Measurements from ENCODE around the gene APRT.

The APRT gene

DNA sequence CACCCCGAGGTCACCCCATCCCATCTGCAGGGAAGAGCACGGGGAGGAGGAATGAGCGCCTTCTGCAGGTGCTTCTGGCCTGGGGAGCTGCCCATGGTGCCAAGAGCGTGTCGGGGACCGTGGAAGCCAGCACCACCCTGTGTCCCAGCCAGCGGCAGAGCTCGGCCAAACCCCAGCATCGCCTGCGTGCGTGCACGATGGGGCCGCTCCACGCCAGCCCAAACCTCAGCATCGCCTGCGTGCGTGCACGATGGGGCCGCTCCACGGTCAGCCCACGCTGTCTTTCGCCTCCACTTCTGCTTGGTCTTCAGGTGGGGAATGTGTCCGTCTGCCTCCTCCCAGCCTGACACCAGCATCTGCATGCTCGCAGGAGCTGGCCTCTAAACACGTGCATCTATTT, 31.1 kb upstream of the APRT start:
- no peak for DNase-seq (ENCODE audit: low read depth)
- no peak overlapping the region for H3K4me3 ChIP-seq (ENCODE audit: control insufficient read depth, low read depth, low read length)
- TF ChIP-seq, protein P1, sequence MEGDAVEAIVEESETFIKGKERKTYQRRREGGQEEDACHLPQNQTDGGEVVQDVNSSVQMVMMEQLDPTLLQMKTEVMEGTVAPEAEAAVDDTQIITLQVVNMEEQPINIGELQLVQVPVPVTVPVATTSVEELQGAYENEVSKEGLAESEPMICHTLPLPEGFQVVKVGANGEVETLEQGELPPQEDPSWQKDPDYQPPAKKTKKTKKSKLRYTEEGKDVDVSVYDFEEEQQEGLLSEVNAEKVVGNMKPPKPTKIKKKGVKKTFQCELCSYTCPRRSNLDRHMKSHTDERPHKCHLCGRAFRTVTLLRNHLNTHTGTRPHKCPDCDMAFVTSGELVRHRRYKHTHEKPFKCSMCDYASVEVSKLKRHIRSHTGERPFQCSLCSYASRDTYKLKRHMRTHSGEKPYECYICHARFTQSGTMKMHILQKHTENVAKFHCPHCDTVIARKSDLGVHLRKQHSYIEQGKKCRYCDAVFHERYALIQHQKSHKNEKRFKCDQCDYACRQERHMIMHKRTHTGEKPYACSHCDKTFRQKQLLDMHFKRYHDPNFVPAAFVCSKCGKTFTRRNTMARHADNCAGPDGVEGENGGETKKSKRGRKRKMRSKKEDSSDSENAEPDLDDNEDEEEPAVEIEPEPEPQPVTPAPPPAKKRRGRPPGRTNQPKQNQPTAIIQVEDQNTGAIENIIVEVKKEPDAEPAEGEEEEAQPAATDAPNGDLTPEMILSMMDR (conservative IDR thresholded peaks at IDR 0.05; ENCODE audit: control insufficient read depth, insufficient read depth, low read depth, low read length), result no peak

DNA sequence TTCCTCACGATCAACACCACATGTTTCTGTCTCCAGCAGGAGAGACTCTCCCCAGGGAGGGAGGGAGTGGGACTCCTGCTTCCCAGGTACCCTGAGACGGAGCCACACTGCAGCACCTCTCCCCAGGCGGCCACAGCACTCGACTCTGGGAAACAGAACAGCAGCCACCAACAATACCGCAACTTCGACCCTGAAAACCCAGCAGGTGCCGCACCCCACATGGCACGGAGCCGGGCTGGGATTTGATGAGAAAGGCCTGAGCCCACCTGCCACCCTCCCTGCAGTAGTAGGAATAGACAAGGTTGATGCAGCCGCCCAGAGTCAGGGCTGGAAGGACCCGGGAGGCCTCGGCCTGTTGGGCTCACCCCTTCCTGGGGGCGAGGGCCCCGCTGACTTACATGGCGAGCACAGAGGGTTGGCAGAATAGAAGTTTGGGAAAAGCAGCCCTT, 30.6 kb upstream of the APRT start:
- H3K4me3 ChIP-seq (ENCODE audit: control insufficient read depth, low read depth, low read length), result no peak overlapping the region
- TF ChIP-seq, protein P1 (conservative IDR thresholded peaks at IDR 0.05; ENCODE audit: control insufficient read depth, insufficient read depth, low read depth, low read length), result no peak
- no peak for DNase-seq (ENCODE audit: low read depth)

DNA sequence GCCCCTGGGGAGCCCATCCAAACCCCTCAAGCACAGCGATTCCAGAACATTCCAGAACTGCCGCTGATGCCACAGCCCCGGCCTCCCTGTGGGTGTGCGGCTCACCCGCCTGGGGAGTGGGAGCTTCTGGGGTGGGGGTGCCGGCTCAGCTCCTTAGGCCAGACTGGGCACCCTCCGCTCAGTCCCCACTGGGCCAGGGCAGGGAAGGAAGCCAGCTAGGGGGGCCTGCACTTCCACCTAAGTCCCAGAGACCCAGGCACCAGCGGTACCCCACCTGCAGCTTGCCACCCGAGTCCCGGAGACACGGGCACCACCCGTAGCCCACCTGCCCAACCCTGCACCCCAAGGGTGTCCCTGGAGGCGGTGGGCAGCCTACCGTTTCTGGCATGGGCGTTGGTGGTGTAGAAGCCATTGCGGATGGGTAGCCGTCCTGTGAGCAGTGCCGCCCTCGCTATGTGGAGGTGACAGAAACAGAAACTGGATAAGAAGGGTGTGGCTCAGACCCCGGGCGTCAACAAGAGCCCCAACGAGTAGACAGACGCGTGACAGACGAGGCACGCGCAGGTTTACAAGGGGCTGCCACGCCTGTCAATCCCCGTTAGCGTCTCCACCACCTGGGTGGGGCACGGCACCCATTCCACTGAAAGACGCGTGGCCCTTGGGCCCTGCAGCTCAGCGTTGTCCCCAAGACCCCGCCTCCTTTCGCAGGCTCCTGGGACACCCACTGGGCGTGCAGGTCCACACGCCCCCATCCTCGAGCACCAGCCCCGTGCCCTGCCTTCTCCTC, 30.0 kb upstream of the APRT start:
- no peak overlapping the region for H3K4me3 ChIP-seq (ENCODE audit: control insufficient read depth, low read depth, low read length)
- TF ChIP-seq, protein P1 (conservative IDR thresholded peaks at IDR 0.05; ENCODE audit: control insufficient read depth, insufficient read depth, low read depth, low read length), result no peak
- DNase-seq (ENCODE audit: low read depth), result no peak

DNA sequence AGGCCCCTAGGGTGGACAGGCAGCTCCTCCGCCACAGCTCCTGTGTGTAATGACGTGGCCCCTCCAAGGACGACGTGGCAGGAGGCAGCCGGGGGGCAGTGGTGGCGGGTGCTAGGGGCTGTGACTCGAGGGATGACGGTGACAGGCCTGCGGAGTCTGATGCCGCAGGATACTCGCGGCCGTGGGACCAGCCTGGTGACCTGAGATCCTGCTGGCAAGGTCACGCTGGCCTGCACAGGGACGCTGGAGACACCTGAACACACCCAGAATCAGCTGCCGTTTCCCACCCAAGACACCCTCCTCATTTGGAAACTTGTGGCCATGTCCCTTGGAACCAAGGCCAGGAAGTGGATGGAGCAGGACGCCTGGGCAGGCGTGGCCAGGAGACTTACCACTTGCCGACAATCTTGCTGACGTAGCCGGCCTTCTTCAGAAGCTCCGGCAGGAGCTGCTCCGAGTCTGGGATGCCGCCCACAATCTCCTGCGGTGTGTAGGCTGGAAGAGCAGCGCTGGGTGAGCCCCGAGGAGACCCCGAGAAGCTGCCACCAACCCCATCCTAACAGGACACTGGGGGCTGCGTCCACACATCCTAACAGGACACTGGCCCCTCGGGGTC, 29.0 kb upstream of the APRT start:
- TF ChIP-seq, protein P1 (conservative IDR thresholded peaks at IDR 0.05; ENCODE audit: control insufficient read depth, insufficient read depth, low read depth, low read length), result no peak
- H3K4me3 ChIP-seq (ENCODE audit: control insufficient read depth, low read depth, low read length), result no peak overlapping the region
- no peak for DNase-seq (ENCODE audit: low read depth)

DNA sequence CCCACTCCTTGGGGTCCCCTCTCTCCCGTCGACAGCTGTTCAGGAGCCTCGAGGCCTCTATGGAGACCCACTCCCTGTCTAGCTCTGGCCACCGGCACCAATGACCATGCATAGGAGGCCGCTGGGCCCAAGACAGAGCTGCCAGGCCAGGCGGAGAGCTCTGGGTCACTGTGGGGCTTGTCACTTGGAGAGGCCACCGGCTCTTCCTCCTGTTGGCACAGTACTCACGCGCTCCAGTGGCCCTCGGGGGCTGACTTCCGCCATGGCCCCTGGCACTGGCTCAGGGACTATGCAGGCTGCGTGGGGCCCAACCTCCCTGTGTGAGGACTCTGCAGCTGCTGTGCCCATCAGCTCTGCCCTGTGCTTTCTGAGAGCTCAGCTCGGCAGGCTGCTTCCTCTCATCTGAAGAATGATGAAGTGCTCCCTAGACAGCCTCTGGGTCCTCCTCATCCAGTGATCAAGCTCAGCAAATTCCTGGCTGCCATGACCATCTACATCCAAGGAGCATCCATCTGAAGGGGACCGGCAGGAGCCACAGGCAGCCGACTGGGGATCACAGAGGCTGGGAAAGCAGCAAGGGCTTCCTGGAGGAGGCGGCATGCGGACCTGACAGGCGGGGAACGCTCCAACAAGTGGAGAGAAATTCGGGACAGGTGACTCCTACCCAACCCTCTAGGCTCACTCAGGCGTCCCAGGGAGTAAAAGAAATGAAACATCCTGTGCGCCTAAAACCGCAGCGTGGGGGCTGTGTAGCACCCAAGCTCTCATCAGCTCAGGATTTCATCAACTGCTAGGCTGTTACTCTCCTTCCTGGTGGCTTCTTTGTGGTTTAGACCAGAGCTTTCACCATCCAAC, 28.2 kb upstream of the APRT start:
- DNase-seq (ENCODE audit: low read depth), result no peak
- TF ChIP-seq, protein P1 (conservative IDR thresholded peaks at IDR 0.05; ENCODE audit: control insufficient read depth, insufficient read depth, low read depth, low read length), result no peak
- H3K4me3 ChIP-seq (ENCODE audit: control insufficient read depth, low read depth, low read length), result no peak overlapping the region

DNA sequence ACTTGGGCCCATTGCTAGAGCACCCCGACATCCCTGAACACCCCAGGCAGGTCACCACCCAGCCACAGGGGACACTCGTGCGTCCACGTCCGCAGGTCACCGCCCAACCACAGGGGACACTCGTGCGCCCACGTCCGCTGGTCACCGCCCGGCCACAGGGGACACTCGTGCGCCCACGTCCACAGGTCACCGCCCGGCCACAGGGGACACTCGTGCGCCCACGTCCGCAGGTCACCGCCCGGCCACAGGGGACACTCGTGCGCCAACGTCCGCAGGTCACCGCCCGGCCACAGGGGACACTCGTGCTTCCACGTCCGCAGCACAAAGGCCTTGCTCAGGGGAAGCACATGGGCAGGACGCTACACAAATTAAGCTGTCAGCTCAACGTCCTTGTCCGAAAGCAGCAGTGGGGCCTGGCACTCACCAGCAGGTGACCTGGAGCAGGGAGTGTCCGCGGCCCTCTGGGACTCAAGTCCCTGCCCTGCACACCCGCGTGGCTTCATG, 27.4 kb upstream of the APRT start:
- DNase-seq (ENCODE audit: low read depth), result no peak
- TF ChIP-seq, protein P1 (conservative IDR thresholded peaks at IDR 0.05; ENCODE audit: control insufficient read depth, insufficient read depth, low read depth, low read length), result no peak
- no peak overlapping the region for H3K4me3 ChIP-seq (ENCODE audit: control insufficient read depth, low read depth, low read length)

Measured in fibroblast of mammary gland (primary cell).